Measurements from ENCODE around the gene IFNA5. TPM values are rescaled to one million over a fixed set of nuclear protein-coding genes. Genes with fewer than 3 reads are reported as not detected.

The IFNA5 gene
- polyA plus RNA-seq, 2 of the 4 experiments (the other 2 are of a cell fraction): not detected

GRCh38 chr9:21340735-21341134 is 35.6 kb upstream of the IFNA5 start:
- no peak overlapping the region for H3K4me2 ChIP-seq
- no peak for ATAC-seq
- 60% methylated on average over 4 of the region's 4 CpGs for WGBS (ENCODE audit: missing lambda C conversion rate)
- no peak for FAIRE-seq
- H3K27ac ChIP-seq: no peak overlapping the region
- TF ChIP-seq POLR2A (IDR thresholded peaks at IDR 0.05; ENCODE audit: low read length): no peak
- TF ChIP-seq RAD21 (conservative IDR thresholded peaks at IDR 0.05 in 1 of 2, IDR thresholded peaks at IDR 0.05 in 1 of 2): no peak
- TF ChIP-seq CBX8 (IDR thresholded peaks at IDR 0.05): no peak
- no peak for TF ChIP-seq HOXA7 (CRISPR knock-in tag; IDR thresholded peaks at IDR 0.05)
- no peak for TF ChIP-seq CEBPB (IDR thresholded peaks at IDR 0.05)
- TF ChIP-seq EHF (CRISPR knock-in tag; IDR thresholded peaks at IDR 0.05): no peak
- TF ChIP-seq TFCP2L1 (CRISPR knock-in tag; IDR thresholded peaks at IDR 0.05): no peak
- no peak for TF ChIP-seq MYC (IDR thresholded peaks at IDR 0.05; ENCODE audit: borderline replicate concordance, low read length)
- no peak for TF ChIP-seq KDM1A (IDR thresholded peaks at IDR 0.05; ENCODE audit: low read depth)
- no peak for TF ChIP-seq JUN (IDR thresholded peaks at IDR 0.05)
- no peak for TF ChIP-seq FOSL2 (IDR thresholded peaks at IDR 0.05)
- no peak for TF ChIP-seq FOSL2 (CRISPR knock-in tag; IDR thresholded peaks at IDR 0.05)
- no peak for TF ChIP-seq GATA3 (IDR thresholded peaks at IDR 0.05; ENCODE audit: borderline replicate concordance)
- TF ChIP-seq RCOR1 (IDR thresholded peaks at IDR 0.05; ENCODE audit: low read depth, low read length): no peak
- TF ChIP-seq CTCF (IDR thresholded peaks at IDR 0.05): no peak
- H3K4me3 ChIP-seq: no peak overlapping the region
- peaks cover 3% of the 10 kb centered on the region; the same call in 1 of the 3 replicates for H3K4me1 ChIP-seq
- no peak for DNase-seq (ENCODE audit: low read depth in 1 of 2, low spot score in 1 of 2)
- peaks cover 8% of the 10 kb centered on the region; the same call in 2 of the 3 replicates for H3K9me3 ChIP-seq
- ChIA-PET POLR2A (no interaction called here), CTCF (interaction anchor here (1.0 to 2.0 kb wide), 3 partner anchors 14 to 448 kb away, joined by 3 to 9 read pairs (median 4); no protein-coding TSS in a partner anchor)

- POLR2A ChIA-PET: no interaction called here
- Histone ChIP-seq H3K4me2 (no peak overlapping the region), H3K4me1 (peaks cover 29% of the 10 kb centered on the region), H3K27ac (no peak overlapping the region), H3K9me3 (no peaks in the 10 kb centered on the region), H3K4me3 (no peak overlapping the region)
- ATAC-seq: peak in 1 of 2 experiments; percentile 39; a peak in 4 of 6 replicates
- FAIRE-seq: no peak
- CTCF ChIA-PET: interaction anchor here (0.6 to 1.6 kb wide), 2 partner anchors 60 to 468 kb away, joined by 3 to 4 read pairs; no protein-coding TSS in a partner anchor
- peak in 1 of 2 experiments; percentile 27 for DNase-seq (ENCODE audit: low read depth in 1 of 2, low spot score in 1 of 2)
- TF ChIP-seq CHD2 (IDR thresholded peaks at IDR 0.05; ENCODE audit: low read length, partially characterized antibody) (no peak), HDAC2 (IDR thresholded peaks at IDR 0.05) (no peak), TFCP2L1 (CRISPR knock-in tag; IDR thresholded peaks at IDR 0.05) (no peak), HEYL (CRISPR knock-in tag; IDR thresholded peaks at IDR 0.05) (no peak)
Measured at GRCh38 chr9:21336457-21336856, 31.3 kb upstream of the IFNA5 start.

GRCh38 chr9:21334701-21335632 is 29.9 kb upstream of the IFNA5 start, which contains the start of gene KLHL9:
KLHL9 (minus strand) TSS chr9:21335404; CDS start chr9:21334859, 545 bp downstream.
- FAIRE-seq: peak; percentile 86
- Histone ChIP-seq H3K4me2 (peak within 1 kb of the TSS; percentile 66), H3K4me3 (peak within 1 kb of the TSS; percentile 70), H3K9me3 (no peaks in the 10 kb centered on the region), H3K4me1 (peaks cover 36% of the 10 kb centered on the region), H3K27ac (peak within 1 kb of the TSS; percentile 95 to 99)
- POLR2A ChIA-PET: interaction anchor here (0.6 to 1.1 kb wide), 10 partner anchors 9 to 257 kb away, joined by 3 to 6 read pairs (median 3); no protein-coding TSS in a partner anchor
- CTCF ChIA-PET: interaction anchor here (1.0 to 8.3 kb wide), 7 partner anchors 9 to 478 kb away, joined by 3 to 65 read pairs (median 5); no protein-coding TSS in a partner anchor
- 0% methylated on average over 18 of the region's 55 CpGs for WGBS (ENCODE audit: missing lambda C conversion rate)
- DNase-seq (ENCODE audit: low read depth in 1 of 2, low spot score in 1 of 2): peak; percentile 94 to 97
- ATAC-seq: peak; percentile 97 to 98
- TF ChIP-seq ZC3H11A (IDR thresholded peaks at IDR 0.05) (no peak), BCL3 (IDR thresholded peaks at IDR 0.05) (peak; percentile 67; the same call in 2 of the 3 replicates), ZNF302 (CRISPR knock-in tag; IDR thresholded peaks at IDR 0.05) (no peak), PBX3 (IDR thresholded peaks at IDR 0.05) (no peak), HDAC2 (IDR thresholded peaks at IDR 0.05) (no peak), CEBPB (IDR thresholded peaks at IDR 0.05) (no peak), CHD2 (IDR thresholded peaks at IDR 0.05; ENCODE audit: low read length, partially characterized antibody) (no peak), BHLHE40 (IDR thresholded peaks at IDR 0.05; ENCODE audit: low read depth, low read length) (no peak), MAZ (IDR thresholded peaks at IDR 0.05; ENCODE audit: borderline replicate concordance, low read depth, low read length) (peak; percentile 44; the same call in 1 of the 2 replicates), EP300 (IDR thresholded peaks at IDR 0.05) (no peak), MAFK (IDR thresholded peaks at IDR 0.05; ENCODE audit: partially characterized antibody) (no peak), POLR2AphosphoS2 (conservative IDR thresholded peaks at IDR 0.05; ENCODE audit: low read length) (no peak), JUN (IDR thresholded peaks at IDR 0.05) (peak; percentile 37 to 91; a peak in 3 of 5 replicates), RFX5 (IDR thresholded peaks at IDR 0.05) (peak; percentile 23; the same call in 1 of the 2 replicates), HMGXB4 (CRISPR knock-in tag; IDR thresholded peaks at IDR 0.05; ENCODE audit: borderline replicate concordance) (peak; percentile 93)

Measured in A549 (cell line).